ENCODE results near the gene INSIG1.

The INSIG1 gene

GRCh38 chr7:155339474-155339873 is 41.8 kb downstream of the INSIG1 start:
- peaks cover 19% of the 10 kb centered on the region for H3K27me3 Mint-ChIP-seq (ENCODE audit: low read depth)
- H3K36me3 Mint-ChIP-seq (ENCODE audit: low read depth) = no peaks in the 10 kb centered on the region
- H3K4me3 Mint-ChIP-seq = no peak overlapping the region
- H3K27ac Mint-ChIP-seq = no peak overlapping the region
- TF ChIP-seq, protein P1, sequence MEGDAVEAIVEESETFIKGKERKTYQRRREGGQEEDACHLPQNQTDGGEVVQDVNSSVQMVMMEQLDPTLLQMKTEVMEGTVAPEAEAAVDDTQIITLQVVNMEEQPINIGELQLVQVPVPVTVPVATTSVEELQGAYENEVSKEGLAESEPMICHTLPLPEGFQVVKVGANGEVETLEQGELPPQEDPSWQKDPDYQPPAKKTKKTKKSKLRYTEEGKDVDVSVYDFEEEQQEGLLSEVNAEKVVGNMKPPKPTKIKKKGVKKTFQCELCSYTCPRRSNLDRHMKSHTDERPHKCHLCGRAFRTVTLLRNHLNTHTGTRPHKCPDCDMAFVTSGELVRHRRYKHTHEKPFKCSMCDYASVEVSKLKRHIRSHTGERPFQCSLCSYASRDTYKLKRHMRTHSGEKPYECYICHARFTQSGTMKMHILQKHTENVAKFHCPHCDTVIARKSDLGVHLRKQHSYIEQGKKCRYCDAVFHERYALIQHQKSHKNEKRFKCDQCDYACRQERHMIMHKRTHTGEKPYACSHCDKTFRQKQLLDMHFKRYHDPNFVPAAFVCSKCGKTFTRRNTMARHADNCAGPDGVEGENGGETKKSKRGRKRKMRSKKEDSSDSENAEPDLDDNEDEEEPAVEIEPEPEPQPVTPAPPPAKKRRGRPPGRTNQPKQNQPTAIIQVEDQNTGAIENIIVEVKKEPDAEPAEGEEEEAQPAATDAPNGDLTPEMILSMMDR (IDR thresholded peaks at IDR 0.05; ENCODE audit: unreplicated experiment in 3 of 3) = no peak
- H3K4me1 Mint-ChIP-seq = no peaks in the 10 kb centered on the region
- H3K9me3 Mint-ChIP-seq = no peaks in the 10 kb centered on the region

DNA sequence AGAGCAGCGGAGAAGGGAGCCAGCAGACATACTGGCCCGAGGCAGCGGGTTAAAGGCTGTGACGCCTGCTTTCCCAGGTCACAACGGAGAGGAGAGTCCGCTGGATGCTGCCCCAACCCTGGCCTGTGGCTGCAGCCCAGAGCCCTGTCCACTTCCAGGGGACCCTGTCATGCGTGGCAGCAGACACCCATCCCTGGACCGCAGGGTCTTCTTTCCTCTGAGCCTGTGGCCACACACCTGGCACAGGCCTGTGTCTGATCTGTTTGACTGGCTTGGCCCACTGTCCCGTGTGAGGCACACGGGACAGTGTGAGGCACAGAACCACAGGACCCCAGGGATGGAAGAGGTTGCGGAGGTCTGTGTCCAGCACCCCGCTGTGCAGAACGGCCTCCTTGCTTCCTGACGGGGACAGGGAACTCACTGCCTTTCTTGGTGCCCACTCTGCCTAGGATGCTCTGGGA is 42.4 kb downstream of the INSIG1 start:
- H3K9me3 Mint-ChIP-seq = no peaks in the 10 kb centered on the region
- H3K4me3 Mint-ChIP-seq = no peak overlapping the region
- H3K4me1 Mint-ChIP-seq = peaks cover 3% of the 10 kb centered on the region
- H3K27me3 Mint-ChIP-seq (ENCODE audit: low read depth) = peaks cover 22% of the 10 kb centered on the region
- H3K27ac Mint-ChIP-seq = no peak overlapping the region
- TF ChIP-seq, protein P1 (IDR thresholded peaks at IDR 0.05; ENCODE audit: unreplicated experiment in 3 of 3) = no peak
- no peaks in the 10 kb centered on the region for H3K36me3 Mint-ChIP-seq (ENCODE audit: low read depth)

GRCh38 chr7:155340721-155341120 is 43.0 kb downstream of the INSIG1 start:
- Mint-ChIP-seq H3K4me3 (no peak overlapping the region), H3K9me3 (no peaks in the 10 kb centered on the region), H3K27ac (no peak overlapping the region), H3K36me3 (ENCODE audit: low read depth) (no peaks in the 10 kb centered on the region), H3K4me1 (peaks cover 4% of the 10 kb centered on the region), H3K27me3 (ENCODE audit: low read depth) (peaks cover 27% of the 10 kb centered on the region)
- TF ChIP-seq, protein P1 (IDR thresholded peaks at IDR 0.05; ENCODE audit: unreplicated experiment in 3 of 3) = no peak

- Mint-ChIP-seq H3K27me3 (ENCODE audit: low read depth) (peaks cover 27% of the 10 kb centered on the region), H3K9me3 (no peaks in the 10 kb centered on the region), H3K36me3 (ENCODE audit: low read depth) (no peaks in the 10 kb centered on the region), H3K4me1 (peaks cover 4% of the 10 kb centered on the region), H3K4me3 (no peak overlapping the region), H3K27ac (no peak overlapping the region)
- TF ChIP-seq, protein P1 (IDR thresholded peaks at IDR 0.05; ENCODE audit: unreplicated experiment in 3 of 3) = no peak
These were observed 43.8 kb downstream of the INSIG1 start for GRCh38 chr7:155341463-155341983.

DNA sequence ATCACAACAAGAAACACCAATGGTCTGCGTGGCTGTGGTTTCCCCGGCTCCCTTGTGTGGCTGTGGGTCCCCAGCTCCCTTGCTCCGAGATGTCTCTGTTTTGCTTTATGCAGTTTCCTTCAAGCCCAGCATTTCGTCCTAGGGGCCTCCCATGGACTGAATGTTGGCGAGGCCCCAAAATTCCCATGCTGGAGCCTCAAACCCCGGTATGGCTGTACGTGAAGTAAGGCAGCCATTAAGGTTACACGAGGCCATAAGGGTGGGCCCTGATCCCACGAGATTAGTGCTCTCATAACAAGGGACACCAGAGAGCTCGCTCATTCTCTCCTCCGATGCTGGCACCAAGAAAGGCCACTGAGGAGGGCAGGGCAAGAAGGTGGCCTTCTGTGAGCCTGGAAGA is 44.6 kb downstream of the INSIG1 start:
- no peak overlapping the region for H3K27ac Mint-ChIP-seq
- peaks cover 4% of the 10 kb centered on the region for H3K4me1 Mint-ChIP-seq
- H3K27me3 Mint-ChIP-seq (ENCODE audit: low read depth) = peaks cover 27% of the 10 kb centered on the region
- H3K9me3 Mint-ChIP-seq = no peaks in the 10 kb centered on the region
- TF ChIP-seq, protein P1 (IDR thresholded peaks at IDR 0.05; ENCODE audit: unreplicated experiment in 3 of 3) = no peak
- H3K36me3 Mint-ChIP-seq (ENCODE audit: low read depth) = no peaks in the 10 kb centered on the region
- no peak overlapping the region for H3K4me3 Mint-ChIP-seq

- no peaks in the 10 kb centered on the region for H3K9me3 Mint-ChIP-seq
- no peak overlapping the region for H3K4me3 Mint-ChIP-seq
- TF ChIP-seq, protein P1 (IDR thresholded peaks at IDR 0.05; ENCODE audit: unreplicated experiment in 3 of 3) = no peak
- peaks cover 27% of the 10 kb centered on the region for H3K27me3 Mint-ChIP-seq (ENCODE audit: low read depth)
- no peaks in the 10 kb centered on the region for H3K36me3 Mint-ChIP-seq (ENCODE audit: low read depth)
- peaks cover 4% of the 10 kb centered on the region for H3K4me1 Mint-ChIP-seq
- H3K27ac Mint-ChIP-seq = no peak overlapping the region
These were observed 45.5 kb downstream of the INSIG1 start for GRCh38 chr7:155343150-155343549.
